Liver (tissue), 9 donors: ENCODE results near the gene PLEKHA6. TPM values are rescaled to one million over a fixed set of nuclear protein-coding genes. Genes with fewer than 3 reads are reported as not detected.

Experiments used
- DNase-seq: peaks from one replicate; pipeline ENCODE4 v3.0.0-alpha.2; 2017; ENCODE audit warnings: low spot score
- H3K27ac ChIP-seq, 2 donors: one replicate each; pipeline ENCODE4 v1.7.0; 2013; ENCODE audit warnings: inconsistent platforms in 2 of 2, low read length in 2 of 2, control low read depth in 1 of 2, low read depth in 1 of 2, mild to moderate bottlenecking in 1 of 2
- H3K27me3 ChIP-seq, 4 donors: one replicate each; pipeline versions ENCODE4 v1.6.1 to v1.7.0; 2013; ENCODE audit warnings: low read length in 3 of 4, inconsistent platforms in 1 of 4, mild to moderate bottlenecking in 1 of 4, moderate library complexity in 1 of 4; ENCODE audit not compliant: control insufficient read depth in 4 of 4, insufficient read depth in 4 of 4
- H3K36me3 ChIP-seq, 4 donors: one replicate each; pipeline versions ENCODE4 v1.6.1 to v1.7.0; 2013; ENCODE audit warnings: low read length in 3 of 4, mild to moderate bottlenecking in 3 of 4, low read depth in 1 of 4, moderate library complexity in 1 of 4; ENCODE audit not compliant: control insufficient read depth in 4 of 4, insufficient read depth in 3 of 4
- H3K4me1 ChIP-seq, 4 donors: one replicate each; pipeline versions ENCODE4 v1.6.1 to v1.7.0; 2013; ENCODE audit warnings: low read length in 3 of 4, mild to moderate bottlenecking in 3 of 4, moderate library complexity in 1 of 4; ENCODE audit not compliant: control insufficient read depth in 4 of 4, insufficient read depth in 4 of 4
- H3K4me3 ChIP-seq, 3 donors: one replicate each; pipeline versions ENCODE4 v1.6.1 to v1.7.0; 2013; ENCODE audit warnings: low read length in 3 of 3, control low read depth in 1 of 3, low read depth in 1 of 3, mild to moderate bottlenecking in 1 of 3
- H3K9ac ChIP-seq, 2 donors: one replicate each; pipeline ENCODE4 v1.7.0; 2013; ENCODE audit warnings: low read length in 2 of 2, mild to moderate bottlenecking in 2 of 2, moderate library complexity in 2 of 2, control low read depth in 1 of 2, low read depth in 1 of 2
- H3K9me3 ChIP-seq, 4 donors: one replicate each; pipeline versions ENCODE4 v1.6.1 to v1.7.0; 2013; ENCODE audit warnings: low read length in 3 of 4; ENCODE audit not compliant: control insufficient read depth in 4 of 4
- ATF3 ChIP-seq: IDR thresholded peaks from 2 replicates; pipeline ENCODE4 v1.6.1; 2016; ENCODE audit warnings: antibody characterized with exemption
- CTCF ChIP-seq: fragments of 150-350 bp; IDR thresholded peaks from 2 replicates; pipeline ENCODE4 v1.5.1; 2017; ENCODE audit warnings: improper control_type of control experiment, low read depth, low read length; ENCODE audit not compliant: missing input control
- EGR1 ChIP-seq, 2 donors: IDR thresholded peaks; 2 replicates each; pipeline ENCODE4 v1.6.1; 2016 to 2018; ENCODE audit warnings: antibody characterized with exemption in 2 of 2, low read depth in 2 of 2
- FOXA1 ChIP-seq: IDR thresholded peaks from 2 replicates; pipeline ENCODE4 v1.6.1; 2016; ENCODE audit warnings: antibody characterized with exemption
- FOXA2 ChIP-seq: IDR thresholded peaks from 2 replicates; pipeline ENCODE4 v1.6.1; 2016; ENCODE audit warnings: antibody characterized with exemption
- GABPA ChIP-seq, 2 donors: IDR thresholded peaks in 1 of 2; conservative IDR thresholded peaks in 1 of 2; 2 replicates each; pipeline ENCODE4 v1.6.1; 2016; ENCODE audit warnings: antibody characterized with exemption in 2 of 2, mild to moderate bottlenecking in 1 of 2, moderate library complexity in 1 of 2
- HNF4A ChIP-seq, 2 donors: conservative IDR thresholded peaks; 2 replicates each; pipeline ENCODE4 v1.6.1; 2016; ENCODE audit warnings: antibody characterized with exemption in 2 of 2, mild to moderate bottlenecking in 2 of 2
- HNF4G ChIP-seq: IDR thresholded peaks from 2 replicates; pipeline ENCODE4 v1.6.1; 2016; ENCODE audit warnings: antibody characterized with exemption
- JUND ChIP-seq, 2 donors: IDR thresholded peaks; 2 replicates each; pipeline ENCODE4 v1.6.1; 2016; ENCODE audit warnings: antibody characterized with exemption in 2 of 2
- MAX ChIP-seq: IDR thresholded peaks from 2 replicates; pipeline ENCODE4 v1.6.1; 2016; ENCODE audit warnings: antibody characterized with exemption
- NR2F2 ChIP-seq: IDR thresholded peaks from 2 replicates; pipeline ENCODE4 v1.6.1; 2016; ENCODE audit warnings: antibody characterized with exemption
- RAD21 ChIP-seq, 2 donors: IDR thresholded peaks; 2 replicates each; pipeline ENCODE4 v1.6.1; 2016; ENCODE audit warnings: antibody characterized with exemption in 2 of 2, mild to moderate bottlenecking in 2 of 2
- REST ChIP-seq: IDR thresholded peaks from 2 replicates; pipeline ENCODE4 v1.6.1; 2016; ENCODE audit warnings: antibody characterized with exemption, mild to moderate bottlenecking
- RXRA ChIP-seq, 2 donors: IDR thresholded peaks; 2 replicates each; pipeline ENCODE4 v1.6.1; 2017 to 2018; ENCODE audit warnings: antibody characterized with exemption in 2 of 2, mild to moderate bottlenecking in 1 of 2
- SP1 ChIP-seq: IDR thresholded peaks from 2 replicates; pipeline ENCODE4 v1.6.1; 2018; ENCODE audit warnings: antibody characterized with exemption, mild to moderate bottlenecking
- TAF1 ChIP-seq: conservative IDR thresholded peaks from 2 replicates; pipeline ENCODE4 v1.6.1; 2016; ENCODE audit warnings: antibody characterized with exemption, mild to moderate bottlenecking
- YY1 ChIP-seq: IDR thresholded peaks from 2 replicates; pipeline ENCODE4 v1.6.1; 2016; ENCODE audit warnings: antibody characterized with exemption, mild to moderate bottlenecking
- ZBTB33 ChIP-seq: IDR thresholded peaks from 2 replicates; pipeline ENCODE4 v1.6.1; 2016; ENCODE audit warnings: antibody characterized with exemption
- WGBS: extraction: QIAGEN DNeasy Blood & Tissue Kit; methylation state at CpG from one replicate; pipeline ENCODE4 v1.1.7; 2013; 5-methylcytosine and 5-hydroxymethylcytosine counted together
- polyA plus RNA-seq, 2 donors: library from polyadenylated mRNA; stranded (reverse) in 1 of 2; unstranded in 1 of 2; fragments of 200-250 nt in 1 of 2; fragments of >200 nt in 1 of 2; fragmentation: Nextera tagmentation in 1 of 2; extraction: Ambion mirVana in 1 of 2; gene quantifications; one replicate each; pipeline versions ENCODE4 v1.2.1 to v1.2.3, GENCODE V29; 2013 to 2015
- total RNA-seq, 2 donors: library from RNA; depleted of rRNA; stranded (reverse); fragments of >200 nt; gene quantifications; one replicate each; pipeline ENCODE4 v1.2.3, GENCODE V29; 2014
- donor health status: healthy.
- donor health status: healthy.
- donor health status: healthy.
- donor health status: healthy.
- donor health status: healthy.

PLEKHA6 gene
- total and polyA plus RNA-seq, 4 donors = 5.3 to 12.8 (median 7.6) TPM

- no peak overlapping the region for H3K4me3 ChIP-seq
- no peaks in the 10 kb centered on the region for H3K9me3 ChIP-seq
- peaks cover 0 to 2% (median 0%) of the 10 kb centered on the region in 4 donors for H3K36me3 ChIP-seq
- WGBS = 72% methylated on average over 2 of the region's 2 CpGs
- no peak overlapping the region for H3K27ac ChIP-seq
- H3K27me3 ChIP-seq = no peaks in the 10 kb centered on the region
- DNase-seq = no peak
- H3K9ac ChIP-seq = no peak overlapping the region
- H3K4me1 ChIP-seq = peaks cover 0 to 3% (median 0%) of the 10 kb centered on the region in 4 donors
- TF ChIP-seq SP1 = no peak
- no peak for TF ChIP-seq CTCF
- no peak for TF ChIP-seq HNF4G
- no peak for TF ChIP-seq HNF4A (conservative IDR thresholded peaks at IDR 0.05)
- no peak for TF ChIP-seq GABPA (IDR thresholded peaks at IDR 0.05 in 1 of 2, conservative IDR thresholded peaks at IDR 0.05 in 1 of 2)
- TF ChIP-seq MAX = no peak
- no peak for TF ChIP-seq FOXA1
- no peak for TF ChIP-seq REST
- TF ChIP-seq FOXA2 = no peak
- no peak for TF ChIP-seq TAF1
- no peak for TF ChIP-seq ATF3
- no peak for TF ChIP-seq RAD21 (IDR thresholded peaks at IDR 0.05)
- TF ChIP-seq EGR1 (IDR thresholded peaks at IDR 0.05; ENCODE audit: low read depth in 2 of 2) = no peak
- TF ChIP-seq YY1 = no peak
- no peak for TF ChIP-seq NR2F2
- no peak for TF ChIP-seq JUND (IDR thresholded peaks at IDR 0.05)
- no peak for TF ChIP-seq ZBTB33
- TF ChIP-seq RXRA (IDR thresholded peaks at IDR 0.05) = no peak
Measured at GRCh38 chr1:204194080-204194479, 165.6 kb downstream of the PLEKHA6 start.
